NT2/D1 (cell line): Measurements from ENCODE around the gene DLK2.
"Not testable (repeated sequence)": the region's sequence is repeated elsewhere in the genome, so short reads cannot be mapped to it uniquely, and the experiment has no call there.

Experiments used
- DNase-seq: peaks from one replicate; pipeline ENCODE4 v3.0.0-alpha.2; 2011; ENCODE audit warnings: low read depth, low spot score
- H3K27me3 ChIP-seq: 2 replicates; pipeline ENCODE4 v1.6.0; 2011; ENCODE audit warnings: mild to moderate bottlenecking; ENCODE audit not compliant: insufficient read length, insufficient read depth
- H3K36me3 ChIP-seq: 2 replicates; pipeline ENCODE4 v1.6.1; 2011; ENCODE audit warnings: mild to moderate bottlenecking, low read length, mixed read lengths; ENCODE audit not compliant: insufficient read depth, insufficient read length
- H3K4me1 ChIP-seq: 2 replicates; pipeline ENCODE4 v1.5.1; 2011; ENCODE audit not compliant: insufficient read depth, insufficient read length
- H3K4me3 ChIP-seq: 2 replicates; pipeline ENCODE4 v1.5.1; 2011; ENCODE audit warnings: low read depth; ENCODE audit not compliant: insufficient read length
- H3K9ac ChIP-seq: 2 replicates; pipeline ENCODE4 v1.6.0; 2011; ENCODE audit warnings: low read depth; ENCODE audit not compliant: insufficient read length
- H3K9me3 ChIP-seq: 2 replicates; pipeline ENCODE4 v1.5.1; 2011; ENCODE audit warnings: mild to moderate bottlenecking, low read length; ENCODE audit not compliant: insufficient read depth
- SUZ12 ChIP-seq: IDR thresholded peaks from 2 replicates; pipeline ENCODE4 v1.6.1; 2011; ENCODE audit not compliant: insufficient read length, insufficient read depth; ENCODE audit errors: extremely low read depth
- YY1 ChIP-seq: IDR thresholded peaks from 2 replicates; pipeline ENCODE4 v1.6.1; 2011; ENCODE audit not compliant: insufficient read length, insufficient read depth
- ZNF274 ChIP-seq: IDR thresholded peaks from 2 replicates; pipeline ENCODE4 v1.6.1; 2011; ENCODE audit warnings: mild to moderate bottlenecking, low read depth, low read length

DLK2 gene

GRCh38 chr6:43433148-43433547 is 22.2 kb downstream of the DLK2 start:
- no peak for DNase-seq
- peaks cover 49% of the 10 kb centered on the region for H3K36me3 ChIP-seq
- TF ChIP-seq ZNF274: no peak
- no peak for TF ChIP-seq SUZ12
- no peak for TF ChIP-seq YY1
- no peaks in the 10 kb centered on the region for H3K9me3 ChIP-seq
- no peak overlapping the region for H3K4me3 ChIP-seq
- H3K9ac ChIP-seq: no peak overlapping the region
- H3K4me1 ChIP-seq: peaks cover 6% of the 10 kb centered on the region
- H3K27me3 ChIP-seq: no peaks in the 10 kb centered on the region

GRCh38 chr6:43432009-43432945 is 23.1 kb downstream of the DLK2 start:
- no peak for DNase-seq
- H3K36me3 ChIP-seq: peaks cover 43% of the 10 kb centered on the region
- no peaks in the 10 kb centered on the region for H3K9me3 ChIP-seq
- peaks cover 6% of the 10 kb centered on the region for H3K4me1 ChIP-seq
- H3K27me3 ChIP-seq: no peaks in the 10 kb centered on the region
- no peak overlapping the region for H3K9ac ChIP-seq
- TF ChIP-seq SUZ12 (no peak), YY1 (no peak), ZNF274 (no peak)
- no peak overlapping the region for H3K4me3 ChIP-seq

- DNase-seq: no peak
- H3K27me3 ChIP-seq: no peaks in the 10 kb centered on the region
- H3K36me3 ChIP-seq: peaks cover 30% of the 10 kb centered on the region
- H3K4me3 ChIP-seq: peak overlapping the region; percentile 97
- TF ChIP-seq YY1: no peak
- TF ChIP-seq SUZ12: no peak
- no peak for TF ChIP-seq ZNF274
- peaks cover 10% of the 10 kb centered on the region; the same call in 1 of the 2 replicates for H3K9me3 ChIP-seq
- no peaks in the 10 kb centered on the region for H3K4me1 ChIP-seq
- H3K9ac ChIP-seq: peak overlapping the region; percentile 93
Measured at GRCh38 chr6:43428874-43429273, 26.5 kb downstream of the DLK2 start.

GRCh38 chr6:43428112-43428570 is 27.2 kb downstream of the DLK2 start:
- Histone ChIP-seq H3K9me3 (peaks cover 10% of the 10 kb centered on the region; the same call in 1 of the 2 replicates), H3K9ac (peak overlapping the region; percentile 93), H3K4me1 (no peaks in the 10 kb centered on the region), H3K4me3 (peak overlapping the region; percentile 97), H3K36me3 (peaks cover 24% of the 10 kb centered on the region), H3K27me3 (no peaks in the 10 kb centered on the region)
- TF ChIP-seq ZNF274 (no peak), YY1 (no peak), SUZ12 (no peak)
- DNase-seq: no peak

GRCh38 chr6:43427406-43428111 is 27.8 kb downstream of the DLK2 start, which contains the start of gene ABCC10:
TSS of gene ABCC10 (plus strand) at chr6:43427541. CDS start at chr6:43427979, 438 bp downstream.
- H3K4me1 ChIP-seq: no peaks in the 10 kb centered on the region

GRCh38 chr6:43426928-43427405 is 28.4 kb downstream of the DLK2 start:
- no peaks in the 10 kb centered on the region for H3K4me1 ChIP-seq
- H3K4me3 ChIP-seq: peak overlapping the region; percentile 97
- H3K9ac ChIP-seq: peak overlapping the region; percentile 93
- DNase-seq: no peak
- H3K9me3 ChIP-seq: peaks cover 10% of the 10 kb centered on the region; the same call in 1 of the 2 replicates
- peaks cover 12% of the 10 kb centered on the region for H3K36me3 ChIP-seq
- no peaks in the 10 kb centered on the region for H3K27me3 ChIP-seq
- TF ChIP-seq YY1 (no peak), ZNF274 (no peak), SUZ12 (no peak)

More at GRCh38 chr6:43427406-43428111, 27.8 kb downstream of the DLK2 start, which contains the start of gene ABCC10:
- Histone ChIP-seq H3K9ac (peak within 1 kb of the TSS; percentile 93), H3K27me3 (no peaks in the 10 kb centered on the region), H3K9me3 (peaks cover 10% of the 10 kb centered on the region; the same call in 1 of the 2 replicates), H3K4me3 (peak within 1 kb of the TSS; percentile 97), H3K36me3 (peaks cover 18% of the 10 kb centered on the region)
- peak; percentile 84 for DNase-seq
- no peak for TF ChIP-seq ZNF274
- TF ChIP-seq YY1: no peak
- TF ChIP-seq SUZ12: no peak

GRCh38 chr6:43425083-43425482 is 30.3 kb downstream of the DLK2 start:
- not testable (repeated sequence) for DNase-seq, H3K36me3 ChIP-seq, H3K4me3 ChIP-seq, H3K9ac ChIP-seq, H3K27me3 ChIP-seq, H3K9me3 ChIP-seq, H3K4me1 ChIP-seq
